OCI-LY3 (cell line): ENCODE results near the gene CSE1L.

Source experiments
- H2AFZ ChIP-seq: fragments of 200-600, 300-600 bp; shearing (Covaris generic); 2 replicates; pipeline ENCODE4 v1.6.0; 2014; ENCODE audit warnings: antibody characterized with exemption, low read depth, low read length
- H3K27ac ChIP-seq: fragments of 200-600, 300-600 bp; sonication (generic); 2 replicates; pipeline ENCODE4 v1.5.1; 2014; ENCODE audit warnings: mild to moderate bottlenecking, low read length, moderate library complexity, mixed read lengths
- H3K27me3 ChIP-seq: fragments of 200-600, 300-600 bp; sonication (generic); 2 replicates; pipeline ENCODE4 v1.6.1; 2014; ENCODE audit warnings: low read depth, low read length, mixed read lengths
- H3K36me3 ChIP-seq: fragments of 200-600, 300-600 bp; sonication (generic); replicated peaks from 2 replicates; pipeline ENCODE3; 2014; ENCODE audit warnings: low read depth, low read length, mixed read lengths
- H3K4me1 ChIP-seq: fragments of 300-600, 200-600 bp; sonication (generic); 2 replicates; pipeline ENCODE4 v1.6.1; 2014; ENCODE audit warnings: low read length, mixed read lengths
- H3K4me2 ChIP-seq: fragments of 200-600, 300-600 bp; sonication (generic); 2 replicates; pipeline ENCODE4 v1.6.1; 2014; ENCODE audit warnings: low read length, mixed read lengths
- H3K4me3 ChIP-seq: fragments of 300-600, 200-600 bp; sonication (generic); 2 replicates; pipeline ENCODE4 v1.5.1; 2014; ENCODE audit warnings: antibody characterized with exemption, mild to moderate bottlenecking, low read length, moderate library complexity
- H3K79me2 ChIP-seq: fragments of 300-600, 200-600 bp; shearing (Covaris generic); 2 replicates; pipeline ENCODE4 v1.6.1; 2014; ENCODE audit warnings: mild to moderate bottlenecking, low read length, mixed read lengths
- H3K9ac ChIP-seq: fragments of 300-600, 200-600 bp; shearing (Covaris generic); 2 replicates; pipeline ENCODE4 v1.6.0; 2014; ENCODE audit warnings: mild to moderate bottlenecking, low read length, moderate library complexity
- H3K9me3 ChIP-seq: fragments of 200-600, 300-600 bp; shearing (Covaris generic); 2 replicates; pipeline ENCODE4 v1.6.1; 2014; ENCODE audit warnings: low read length, mixed read lengths; ENCODE audit not compliant: insufficient read depth
- H4K20me1 ChIP-seq: fragments of 200-600, 300-600 bp; sonication (generic); 2 replicates; pipeline ENCODE4 v1.6.1; 2016; ENCODE audit warnings: low read length, mixed read lengths; ENCODE audit not compliant: insufficient read depth
- CTCF ChIP-seq: fragments of 200-600, 300-600 bp; sonication (generic); IDR thresholded peaks from 2 replicates; pipeline ENCODE4 v1.5.1; 2014; ENCODE audit warnings: antibody characterized with exemption, low read length, low read depth
- EZH2phosphoT487 ChIP-seq: fragments of 200-600 bp; shearing (Covaris generic); IDR thresholded peaks from 2 replicates; pipeline ENCODE4 v1.6.1; 2018; ENCODE audit warnings: antibody characterized with exemption, mixed run types, low read depth

Gene CSE1L

GRCh38 chr20:49046087-49046900, at the start of gene CSE1L:
Gene CSE1L (plus strand): TSS chr20:49046312. CDS start chr20:49058464, 12,152 bp downstream.
- Histone ChIP-seq H3K9ac (peak within 1 kb of the TSS; percentile 90), H2AFZ (peak within 1 kb of the TSS; percentile 53), H3K79me2 (peaks cover 57% of the 10 kb centered on the region), H3K9me3 (no peaks in the 10 kb centered on the region), H3K27ac (peak within 1 kb of the TSS; percentile 79), H3K4me3 (peak within 1 kb of the TSS; percentile 82), H3K27me3 (no peaks in the 10 kb centered on the region), H4K20me1 (peaks cover 38% of the 10 kb centered on the region), H3K36me3 (peaks cover 32% of the 10 kb centered on the region), H3K4me2 (peak within 1 kb of the TSS; percentile 97), H3K4me1 (peaks cover 22% of the 10 kb centered on the region)
- TF ChIP-seq CTCF (no peak), EZH2phosphoT487 (no peak)

GRCh38 chr20:48999890-49000870, 45.9 kb upstream of the CSE1L start:
- H4K20me1 ChIP-seq: no peaks in the 10 kb centered on the region
- peaks cover 49% of the 10 kb centered on the region for H3K36me3 ChIP-seq
- no peak overlapping the region for H3K27ac ChIP-seq

GRCh38 chr20:49001741-49002140, 44.4 kb upstream of the CSE1L start:
- H3K9me3 ChIP-seq: no peaks in the 10 kb centered on the region
- H3K4me1 ChIP-seq: no peaks in the 10 kb centered on the region
- H4K20me1 ChIP-seq: no peaks in the 10 kb centered on the region
- no peak overlapping the region for H3K4me3 ChIP-seq
- H3K36me3 ChIP-seq: peaks cover 41% of the 10 kb centered on the region
- H3K9ac ChIP-seq: no peak overlapping the region
- H3K27me3 ChIP-seq: no peaks in the 10 kb centered on the region
- H3K79me2 ChIP-seq: no peaks in the 10 kb centered on the region
- H3K4me2 ChIP-seq: no peak overlapping the region
- H3K27ac ChIP-seq: no peak overlapping the region
- H2AFZ ChIP-seq: no peak overlapping the region
- TF ChIP-seq CTCF: no peak
- no peak for TF ChIP-seq EZH2phosphoT487

More at GRCh38 chr20:48999890-49000870, 45.9 kb upstream of the CSE1L start:
- no peak for TF ChIP-seq EZH2phosphoT487
- no peak for TF ChIP-seq CTCF
- Histone ChIP-seq H3K9ac (no peak overlapping the region), H2AFZ (no peak overlapping the region), H3K4me1 (no peaks in the 10 kb centered on the region), H3K27me3 (no peaks in the 10 kb centered on the region), H3K9me3 (no peaks in the 10 kb centered on the region), H3K4me3 (no peak overlapping the region), H3K79me2 (no peaks in the 10 kb centered on the region), H3K4me2 (no peak overlapping the region)
